GM21786 (cell line): ENCODE measurements around the gene VWF.
A peak's percentile ranks its signal among the peaks of the same experiment; 100 is the strongest.
"Not testable (repeated sequence)": the region's sequence is repeated elsewhere in the genome, so short reads cannot be mapped to it uniquely, and the experiment has no call there.

Experiments used
- ATAC-seq: cut with Tn5 transposase; IDR thresholded peaks from one replicate; pipeline ENCODE4 v1.9.1; 2021; ENCODE audit not compliant: unreplicated experiment

VWF gene

DNA sequence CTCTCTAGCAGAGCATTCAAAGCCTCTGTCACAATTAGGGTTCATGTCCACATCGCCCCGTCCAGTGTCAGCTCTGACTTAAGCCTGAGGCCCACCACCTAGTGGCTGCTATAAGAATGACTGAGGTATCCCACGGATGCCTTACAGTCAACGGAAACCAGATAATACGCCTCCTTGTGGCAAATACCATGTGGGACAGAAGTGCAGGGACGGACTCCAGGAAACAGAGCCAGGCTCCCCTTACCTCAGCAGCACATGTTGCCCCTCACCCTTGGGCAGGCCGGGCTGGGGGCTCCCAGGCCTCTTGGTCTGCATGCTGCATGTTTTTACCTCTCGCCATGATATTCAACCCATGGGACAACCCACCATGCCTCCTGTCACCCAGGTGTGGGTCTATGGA lies 86.3 kb downstream of the VWF start:
- ATAC-seq: peak; percentile 72

DNA sequence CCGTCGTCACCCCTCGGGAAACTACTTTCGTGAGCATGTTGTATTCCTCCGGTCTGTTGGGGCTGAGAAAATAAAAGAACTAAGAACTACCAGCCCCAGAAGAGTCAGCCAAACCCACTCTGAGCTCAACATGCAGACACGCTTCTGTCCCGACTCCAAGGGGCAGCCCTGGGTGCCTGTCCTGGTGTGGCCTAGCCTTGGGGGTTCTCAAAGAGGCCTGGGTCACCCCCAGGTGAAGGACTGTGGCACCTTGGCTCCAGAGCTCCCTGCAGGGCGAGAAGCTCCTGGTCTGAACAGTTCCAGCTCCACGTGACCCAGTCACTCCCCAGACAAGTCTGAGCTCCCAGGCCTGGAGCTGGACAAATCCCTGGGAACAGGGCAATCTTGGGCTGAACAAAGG lies 87.0 kb downstream of the VWF start:
- ATAC-seq: no peak

- no peak for ATAC-seq
Observed at GRCh38 chr12:6036509-6036908, 88.0 kb downstream of the VWF start.

DNA sequence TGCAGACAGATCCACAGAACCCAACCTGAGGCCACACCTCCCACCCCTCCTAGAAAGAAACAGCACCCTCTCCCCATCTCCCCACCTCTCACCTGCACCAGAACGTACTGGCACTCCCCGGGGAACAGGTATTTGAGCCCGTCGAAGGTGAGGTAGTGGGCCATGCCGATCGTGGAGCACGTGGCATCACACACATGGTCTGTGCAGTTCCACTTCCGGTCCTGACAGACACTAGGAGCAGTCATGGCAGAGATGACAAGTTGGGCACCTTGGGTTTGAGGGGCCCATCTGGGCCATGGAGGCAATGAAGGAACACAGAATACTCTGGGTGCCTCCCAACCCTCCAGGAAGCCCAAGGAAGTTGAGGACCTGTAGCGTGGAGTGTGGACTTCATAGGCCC lies 89.9 kb downstream of the VWF start:
- no peak for ATAC-seq

DNA sequence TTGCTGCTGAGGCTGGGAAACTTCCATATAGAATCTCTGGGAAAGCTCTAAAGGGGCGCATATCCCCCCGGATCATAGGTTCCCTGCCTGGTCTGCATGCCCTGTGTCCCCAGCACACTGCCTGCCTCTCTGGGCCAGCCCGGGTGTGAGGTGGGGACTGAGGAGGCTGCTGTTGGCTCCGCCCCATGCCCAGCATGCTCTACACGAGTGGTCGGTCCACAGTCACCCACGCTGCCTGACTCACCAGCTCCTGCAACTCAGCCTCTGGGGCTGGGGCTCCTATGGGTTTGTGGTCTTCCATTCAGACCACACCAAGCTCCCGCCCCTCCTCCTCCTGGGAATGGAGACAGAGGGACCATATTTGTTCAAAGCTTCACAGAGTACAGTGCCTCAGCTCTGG lies 90.9 kb downstream of the VWF start:
- no peak for ATAC-seq

GRCh38 chr12:6032726-6033125 lies 91.7 kb downstream of the VWF start:
- no peak for ATAC-seq

DNA sequence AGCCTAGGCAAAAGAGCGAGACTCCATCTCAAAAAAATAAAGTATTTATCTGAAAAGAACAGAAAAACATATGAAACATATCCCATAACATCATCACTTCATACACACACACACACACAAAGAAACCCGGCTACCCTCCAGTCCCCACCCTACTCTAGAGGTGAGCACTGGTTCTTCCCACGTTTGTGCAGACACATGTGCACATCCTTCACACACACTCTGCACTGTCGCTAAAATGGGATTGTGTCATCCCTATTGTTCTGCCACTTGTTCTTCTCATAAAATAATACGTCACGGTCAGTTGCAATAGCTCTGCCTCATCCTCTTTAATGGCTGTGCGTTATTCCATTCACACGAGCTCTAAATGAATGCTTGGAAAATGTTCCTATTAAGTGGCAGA lies 93.5 kb downstream of the VWF start:
- no peak for ATAC-seq

GRCh38 chr12:6030081-6030480 lies 94.4 kb downstream of the VWF start:
- ATAC-seq: no peak

GRCh38 chr12:6029401-6029800 lies 95.1 kb downstream of the VWF start:
- no peak for ATAC-seq

- ATAC-seq: no peak
Observed at GRCh38 chr12:6026998-6027397, 97.5 kb downstream of the VWF start.

DNA sequence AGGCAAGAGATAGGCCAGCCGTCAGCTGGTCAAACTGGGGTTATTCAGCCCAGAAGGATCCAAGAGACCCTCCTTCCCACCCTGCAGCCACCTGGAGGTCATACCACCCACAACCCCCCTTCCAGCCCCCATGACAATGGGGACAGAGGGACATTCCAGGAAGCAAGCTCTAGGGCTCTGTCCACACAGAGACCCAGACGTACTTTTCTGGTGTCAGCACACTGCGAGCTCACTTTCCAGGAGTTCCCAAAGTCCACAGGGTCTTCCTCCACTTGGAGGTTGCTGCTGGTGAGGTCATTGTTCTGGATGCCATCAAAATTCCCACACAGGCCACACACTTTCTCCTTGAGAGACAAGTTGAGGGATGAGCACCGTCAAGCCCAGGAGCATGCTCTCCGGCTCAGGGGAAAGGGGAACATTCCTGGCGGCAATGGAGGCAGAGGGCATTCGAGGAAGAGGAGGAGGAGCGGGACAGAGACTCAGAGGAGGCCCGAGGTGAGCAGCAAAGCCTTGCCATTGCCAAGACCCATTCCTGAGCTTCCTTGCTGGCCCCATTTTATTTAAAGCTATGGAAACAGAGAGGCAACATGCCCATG lies 98.7 kb downstream of the VWF start:
- not testable (repeated sequence) for ATAC-seq

DNA sequence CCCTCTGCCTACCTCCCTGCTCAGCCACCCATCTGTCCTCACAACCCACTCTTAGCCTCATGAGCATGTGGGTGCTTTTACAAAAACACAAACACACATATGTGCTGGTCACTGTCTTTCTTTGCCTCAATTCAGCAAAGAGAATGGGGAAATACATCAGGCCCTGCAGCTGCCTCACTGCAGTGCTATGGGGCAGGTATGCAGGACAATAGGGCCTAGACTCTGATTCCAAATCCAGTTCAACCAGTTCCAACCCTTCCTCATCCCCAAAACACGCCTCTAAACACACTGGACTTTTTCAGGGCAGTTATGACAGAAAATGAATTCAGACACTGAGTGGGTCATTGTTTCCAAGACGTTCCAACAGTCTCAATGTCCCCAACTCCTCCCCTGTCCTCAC lies 100.4 kb downstream of the VWF start:
- ATAC-seq: not testable (repeated sequence)

- ATAC-seq: no peak
Observed at GRCh38 chr12:6020930-6021329, 103.5 kb downstream of the VWF start.

GRCh38 chr12:6020511-6020910 lies 104.0 kb downstream of the VWF start:
- ATAC-seq: not testable (repeated sequence)

- ATAC-seq: not testable (repeated sequence)
Observed at GRCh38 chr12:6019256-6019655, 105.2 kb downstream of the VWF start.

GRCh38 chr12:6018265-6018664 lies 106.2 kb downstream of the VWF start:
- no peak for ATAC-seq

DNA sequence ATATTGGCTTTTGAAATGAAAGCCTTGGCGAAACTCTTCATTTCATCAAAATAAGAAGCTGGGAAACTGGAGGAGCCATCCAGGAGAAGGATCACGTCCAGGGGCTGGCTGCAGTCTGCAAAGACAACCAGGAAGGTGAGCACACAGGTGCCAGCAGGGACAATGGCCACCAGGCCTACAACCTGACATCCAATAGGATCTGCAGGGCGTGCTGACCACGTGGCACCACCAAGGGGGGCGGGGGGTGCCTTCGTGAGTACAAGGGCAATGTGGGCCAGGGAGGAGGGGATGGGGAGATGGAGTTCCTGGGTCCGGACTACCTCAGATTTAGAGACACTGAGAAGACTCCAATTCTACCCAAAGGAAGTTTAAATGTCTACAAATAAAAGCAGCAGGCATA lies 107.7 kb downstream of the VWF start:
- no peak for ATAC-seq

- not testable (repeated sequence) for ATAC-seq
Observed at GRCh38 chr12:6016004-6016403, 108.5 kb downstream of the VWF start.

DNA sequence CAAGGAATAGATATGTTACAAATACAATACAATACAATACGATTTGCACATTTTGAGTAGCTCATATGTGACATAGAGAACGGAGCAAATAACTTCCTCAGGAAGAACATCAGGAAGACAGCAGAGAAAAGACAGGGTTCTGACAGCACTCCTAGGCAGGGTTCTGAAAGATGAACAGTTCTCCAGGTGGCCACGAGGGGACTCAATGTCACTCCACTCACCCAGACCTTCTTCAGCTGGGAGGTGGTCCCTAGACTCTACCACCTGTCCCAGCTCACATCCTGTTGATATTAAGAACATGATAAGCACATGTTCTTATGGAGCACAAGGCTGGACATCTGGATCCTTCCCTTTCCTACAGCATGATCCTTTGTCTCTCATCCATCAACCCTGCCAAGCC lies 109.2 kb downstream of the VWF start:
- ATAC-seq: not testable (repeated sequence)

- ATAC-seq: not testable (repeated sequence)
Observed at GRCh38 chr12:6010631-6011350, 113.7 kb downstream of the VWF start.

DNA sequence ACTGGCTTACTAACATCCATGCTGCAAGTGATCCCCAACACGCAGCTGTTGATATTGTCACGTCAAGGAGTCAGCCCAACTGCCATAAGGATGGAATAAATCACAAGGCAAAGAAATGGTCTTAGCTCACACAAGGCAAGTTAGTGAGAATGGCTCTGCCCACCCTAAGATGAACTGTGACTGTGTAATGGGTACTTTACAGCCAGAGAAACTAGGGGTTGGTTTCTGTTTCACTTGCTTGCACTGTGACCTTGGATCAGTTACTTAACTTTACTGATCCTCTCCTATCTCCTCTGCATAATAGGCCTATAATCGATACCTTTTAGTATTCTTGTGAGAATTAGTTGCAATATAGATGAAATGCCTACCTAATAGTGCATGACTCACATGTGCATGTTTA lies 127.2 kb downstream of the VWF start:
- ATAC-seq: no peak

GRCh38 chr12:5996459-5996858 lies 128.0 kb downstream of the VWF start:
- ATAC-seq: no peak

- no peak for ATAC-seq
Observed at GRCh38 chr12:5989621-5990020, 134.8 kb downstream of the VWF start.
